HG02981 (cell line): ENCODE measurements around the gene TNFRSF4.
A peak's percentile ranks its signal among the peaks of the same experiment; 100 is the strongest.
"Not testable (repeated sequence)": the region's sequence is repeated elsewhere in the genome, so short reads cannot be mapped to it uniquely, and the experiment has no call there.

Experiments used
- ATAC-seq: cut with Tn5 transposase; IDR thresholded peaks from one replicate; pipeline ENCODE4 v1.9.1; 2021; ENCODE audit warnings: mild to moderate bottlenecking, moderate library complexity; ENCODE audit not compliant: unreplicated experiment

Gene TNFRSF4

GRCh38 chr1:1204425-1204920 lies 9.5 kb downstream of the TNFRSF4 start:
- ATAC-seq = no peak

- ATAC-seq = no peak
Measured at GRCh38 chr1:1203561-1204424, 10.2 kb downstream of the TNFRSF4 start.

GRCh38 chr1:1202831-1203560 lies 11.0 kb downstream of the TNFRSF4 start:
- ATAC-seq = no peak

GRCh38 chr1:1200876-1201810 lies 12.8 kb downstream of the TNFRSF4 start:
- peak; percentile 38 for ATAC-seq

- no peak for ATAC-seq
Measured at GRCh38 chr1:1199961-1200875, 13.7 kb downstream of the TNFRSF4 start.

- ATAC-seq = no peak
Measured at GRCh38 chr1:1199141-1199960, 14.6 kb downstream of the TNFRSF4 start.

- ATAC-seq = no peak
Measured at GRCh38 chr1:1198423-1199140, 15.4 kb downstream of the TNFRSF4 start.

GRCh38 chr1:1197551-1198422 lies 16.2 kb downstream of the TNFRSF4 start:
- no peak for ATAC-seq

- no peak for ATAC-seq
Measured at GRCh38 chr1:1197188-1197500, 16.8 kb downstream of the TNFRSF4 start.

GRCh38 chr1:1196431-1197187 lies 17.3 kb downstream of the TNFRSF4 start:
- no peak for ATAC-seq

GRCh38 chr1:1195726-1196125 lies 18.2 kb downstream of the TNFRSF4 start:
- not testable (repeated sequence) for ATAC-seq

GRCh38 chr1:1194723-1195122 lies 19.2 kb downstream of the TNFRSF4 start:
- no peak for ATAC-seq

- no peak for ATAC-seq
Measured at GRCh38 chr1:1191734-1192133, 22.2 kb downstream of the TNFRSF4 start.

- no peak for ATAC-seq
Measured at GRCh38 chr1:1189111-1189510, 24.8 kb downstream of the TNFRSF4 start.

- no peak for ATAC-seq
Measured at GRCh38 chr1:1187938-1188337, 26.0 kb downstream of the TNFRSF4 start.

GRCh38 chr1:1185101-1185765 lies 28.7 kb downstream of the TNFRSF4 start:
- no peak for ATAC-seq
